RWPE2 (cell line): ENCODE data around the gene IFNAR2.
A peak's percentile ranks its signal among the peaks of the same experiment; 100 is the strongest.

Source experiments
- ATAC-seq: fragments of 200-7000 bp; cut with Tn5 transposase; 3 replicates; pipeline ENCODE4 v1.9.1; 2021; ENCODE audit warnings: low read depth
- DNase-seq: peaks from one replicate; pipeline ENCODE4 v3.0.0-alpha.2; 2020; ENCODE audit warnings: low spot score
- H3K27ac ChIP-seq: fragments of 450-650 bp; 2 replicates; pipeline ENCODE4 v1.5.1; 2017; ENCODE audit warnings: mild to moderate bottlenecking; ENCODE audit not compliant: poor library complexity, severe bottlenecking
- H3K27me3 ChIP-seq: fragments of 250-450 bp; sonication (Bioruptor Pico); 2 replicates; pipeline ENCODE4 v1.5.1; 2021; ENCODE audit warnings: mild to moderate bottlenecking, moderate library complexity; ENCODE audit not compliant: insufficient read depth, poor library complexity, severe bottlenecking
- H3K36me3 ChIP-seq: fragments of 250-450 bp; sonication (Bioruptor Pico); 2 replicates; pipeline ENCODE4 v1.5.1; 2020; ENCODE audit warnings: low read depth, mild to moderate bottlenecking, moderate library complexity
- H3K4me1 ChIP-seq: fragments of 250-450 bp; sonication (Bioruptor Pico); 2 replicates; pipeline ENCODE4 v1.5.1; 2021; ENCODE audit warnings: mild to moderate bottlenecking, moderate library complexity; ENCODE audit not compliant: insufficient read depth, poor library complexity, severe bottlenecking
- H3K4me3 ChIP-seq: fragments of 250-450 bp; sonication (Bioruptor Pico); 2 replicates; pipeline ENCODE4 v1.5.1; 2021; ENCODE audit warnings: mild to moderate bottlenecking, moderate library complexity; ENCODE audit not compliant: severe bottlenecking
- H3K9me3 ChIP-seq: fragments of 250-450 bp; sonication (Bioruptor Pico); 2 replicates; pipeline ENCODE4 v1.5.1; 2021; ENCODE audit warnings: mild to moderate bottlenecking, moderate library complexity; ENCODE audit not compliant: severe bottlenecking
- CTCF ChIP-seq: fragments of 450-650 bp; IDR thresholded peaks from one replicate; pipeline ENCODE4 v1.5.1; 2017; ENCODE audit warnings: mild to moderate bottlenecking, moderate library complexity; ENCODE audit not compliant: poor library complexity, severe bottlenecking

IFNAR2 gene

GRCh38 chr21:33259428-33259827 is 29.7 kb downstream of the IFNAR2 start:
- TF ChIP-seq CTCF, result no peak
- H3K27ac ChIP-seq, result no peak overlapping the region
- 0 out of 2 replicates have a peak, but pooled peaks cover 6% of the 10 kb centered on the region for H3K36me3 ChIP-seq
- no peaks in the 10 kb centered on the region for H3K9me3 ChIP-seq
- H3K4me3 ChIP-seq, result no peak overlapping the region
- ATAC-seq, result peak; percentile 51; the same call in 2 of the 3 replicates
- DNase-seq, result no peak
- no peaks in the 10 kb centered on the region for H3K27me3 ChIP-seq
- H3K4me1 ChIP-seq, result peaks cover 6% of the 10 kb centered on the region

- Histone ChIP-seq H3K4me3 (no peak overlapping the region), H3K27ac (no peak overlapping the region)
Measured at GRCh38 chr21:33259995-33260394, 30.3 kb downstream of the IFNAR2 start.

GRCh38 chr21:33261635-33262034 is 31.9 kb downstream of the IFNAR2 start:
- Histone ChIP-seq H3K9me3 (no peaks in the 10 kb centered on the region), H3K27ac (no peak overlapping the region), H3K27me3 (no peaks in the 10 kb centered on the region), H3K36me3 (0 out of 2 replicates have a peak, but pooled peaks cover 6% of the 10 kb centered on the region), H3K4me3 (no peak overlapping the region), H3K4me1 (peaks cover 6% of the 10 kb centered on the region)
- DNase-seq (no peak), ATAC-seq (0 out of 3 replicates have a peak, but pooled peaks have one; percentile 22)
- TF ChIP-seq CTCF, result no peak

More at GRCh38 chr21:33259995-33260394, 30.3 kb downstream of the IFNAR2 start:
- no peak for ATAC-seq
- 0 out of 2 replicates have a peak, but pooled peaks cover 6% of the 10 kb centered on the region for H3K36me3 ChIP-seq
- H3K27me3 ChIP-seq, result no peaks in the 10 kb centered on the region
- TF ChIP-seq CTCF, result no peak
- peaks cover 6% of the 10 kb centered on the region for H3K4me1 ChIP-seq
- no peak for DNase-seq
- no peaks in the 10 kb centered on the region for H3K9me3 ChIP-seq

- TF ChIP-seq CTCF, result no peak
- DNase-seq (no peak), ATAC-seq (no peak)
- Histone ChIP-seq H3K27ac (no peak overlapping the region), H3K4me3 (no peak overlapping the region), H3K9me3 (no peaks in the 10 kb centered on the region), H3K36me3 (0 out of 2 replicates have a peak, but pooled peaks cover 2% of the 10 kb centered on the region), H3K4me1 (peaks cover 6% of the 10 kb centered on the region), H3K27me3 (no peaks in the 10 kb centered on the region)
Measured at GRCh38 chr21:33262921-33263320, 33.2 kb downstream of the IFNAR2 start.

- Histone ChIP-seq H3K4me1 (peaks cover 10% of the 10 kb centered on the region), H3K27me3 (no peaks in the 10 kb centered on the region), H3K9me3 (no peaks in the 10 kb centered on the region), H3K4me3 (no peak overlapping the region), H3K27ac (no peak overlapping the region), H3K36me3 (no peaks in the 10 kb centered on the region)
- DNase-seq (no peak), ATAC-seq (no peak)
- no peak for TF ChIP-seq CTCF
Measured at GRCh38 chr21:33264561-33264960, 34.8 kb downstream of the IFNAR2 start.
